D721Med (cell line): ENCODE data around the gene PPP4R4.
"Not testable (repeated sequence)": the region's sequence is repeated elsewhere in the genome, so short reads cannot be mapped to it uniquely, and the experiment has no call there.

Source experiments
- DNase-seq: peaks from one replicate; pipeline ENCODE4 v3.0.0; 2011; ENCODE audit warnings: low spot score; ENCODE audit not compliant: insufficient read length
- FAIRE-seq: peaks from 2 replicates; lab custom pipeline; 2011; peaks lifted over from hg19 to GRCh38; lab: Jason Lieb, UNC
- TF ChIP-seq, protein P1 (sequence below): IDR thresholded peaks from 2 replicates; pipeline ENCODE4 v1.5.1; 2012; ENCODE audit warnings: mild to moderate bottlenecking, control low read depth; ENCODE audit not compliant: insufficient read depth; ENCODE audit errors: missing control alignments

The PPP4R4 gene

DNA sequence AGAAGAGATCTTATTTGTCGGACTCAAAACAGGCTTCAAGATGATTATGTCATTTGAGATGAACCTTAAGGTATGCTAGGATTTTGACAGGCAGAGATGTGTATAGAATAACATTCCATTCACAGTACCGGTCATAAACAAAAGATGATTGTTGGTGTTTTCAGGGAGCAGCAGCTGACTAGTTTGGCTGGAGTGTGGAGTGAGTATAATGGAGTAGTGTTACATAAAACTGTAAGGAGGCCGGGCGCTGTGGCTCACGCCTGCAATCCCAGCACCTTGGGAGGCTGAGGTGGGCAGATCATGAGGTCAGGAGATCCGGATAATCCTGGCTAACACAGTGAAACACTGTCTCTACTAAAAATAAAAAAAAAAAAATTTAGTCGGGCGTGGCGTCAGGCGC, 95.0 kb downstream of the PPP4R4 start:
- FAIRE-seq (no peak), DNase-seq (no peak)
- TF ChIP-seq, protein P1, sequence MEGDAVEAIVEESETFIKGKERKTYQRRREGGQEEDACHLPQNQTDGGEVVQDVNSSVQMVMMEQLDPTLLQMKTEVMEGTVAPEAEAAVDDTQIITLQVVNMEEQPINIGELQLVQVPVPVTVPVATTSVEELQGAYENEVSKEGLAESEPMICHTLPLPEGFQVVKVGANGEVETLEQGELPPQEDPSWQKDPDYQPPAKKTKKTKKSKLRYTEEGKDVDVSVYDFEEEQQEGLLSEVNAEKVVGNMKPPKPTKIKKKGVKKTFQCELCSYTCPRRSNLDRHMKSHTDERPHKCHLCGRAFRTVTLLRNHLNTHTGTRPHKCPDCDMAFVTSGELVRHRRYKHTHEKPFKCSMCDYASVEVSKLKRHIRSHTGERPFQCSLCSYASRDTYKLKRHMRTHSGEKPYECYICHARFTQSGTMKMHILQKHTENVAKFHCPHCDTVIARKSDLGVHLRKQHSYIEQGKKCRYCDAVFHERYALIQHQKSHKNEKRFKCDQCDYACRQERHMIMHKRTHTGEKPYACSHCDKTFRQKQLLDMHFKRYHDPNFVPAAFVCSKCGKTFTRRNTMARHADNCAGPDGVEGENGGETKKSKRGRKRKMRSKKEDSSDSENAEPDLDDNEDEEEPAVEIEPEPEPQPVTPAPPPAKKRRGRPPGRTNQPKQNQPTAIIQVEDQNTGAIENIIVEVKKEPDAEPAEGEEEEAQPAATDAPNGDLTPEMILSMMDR, result no peak

- not testable (repeated sequence) for FAIRE-seq, DNase-seq
Measured at GRCh38 chr14:94276898-94277561, 102.9 kb downstream of the PPP4R4 start.

DNA sequence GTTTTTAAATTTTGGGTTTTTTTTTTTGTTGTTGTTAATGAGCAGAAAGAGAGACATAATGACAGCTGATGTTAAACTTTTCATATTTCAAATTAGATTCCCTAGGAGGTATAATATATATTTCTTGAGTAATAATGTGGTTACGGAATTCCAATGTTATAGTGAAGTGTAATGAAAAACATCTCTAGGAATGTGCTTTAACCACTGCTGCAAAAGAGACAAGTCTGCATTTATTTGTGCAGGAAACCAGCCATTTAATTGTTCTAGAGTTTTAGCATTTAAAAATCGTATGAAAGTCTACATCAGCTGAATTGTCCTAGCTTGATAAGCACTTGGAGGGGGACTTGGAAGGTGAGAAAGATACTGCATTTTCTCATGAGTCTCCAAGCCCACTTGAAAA, 104.6 kb downstream of the PPP4R4 start:
- DNase-seq (no peak), FAIRE-seq (no peak)
- TF ChIP-seq, protein P1, result no peak

DNA sequence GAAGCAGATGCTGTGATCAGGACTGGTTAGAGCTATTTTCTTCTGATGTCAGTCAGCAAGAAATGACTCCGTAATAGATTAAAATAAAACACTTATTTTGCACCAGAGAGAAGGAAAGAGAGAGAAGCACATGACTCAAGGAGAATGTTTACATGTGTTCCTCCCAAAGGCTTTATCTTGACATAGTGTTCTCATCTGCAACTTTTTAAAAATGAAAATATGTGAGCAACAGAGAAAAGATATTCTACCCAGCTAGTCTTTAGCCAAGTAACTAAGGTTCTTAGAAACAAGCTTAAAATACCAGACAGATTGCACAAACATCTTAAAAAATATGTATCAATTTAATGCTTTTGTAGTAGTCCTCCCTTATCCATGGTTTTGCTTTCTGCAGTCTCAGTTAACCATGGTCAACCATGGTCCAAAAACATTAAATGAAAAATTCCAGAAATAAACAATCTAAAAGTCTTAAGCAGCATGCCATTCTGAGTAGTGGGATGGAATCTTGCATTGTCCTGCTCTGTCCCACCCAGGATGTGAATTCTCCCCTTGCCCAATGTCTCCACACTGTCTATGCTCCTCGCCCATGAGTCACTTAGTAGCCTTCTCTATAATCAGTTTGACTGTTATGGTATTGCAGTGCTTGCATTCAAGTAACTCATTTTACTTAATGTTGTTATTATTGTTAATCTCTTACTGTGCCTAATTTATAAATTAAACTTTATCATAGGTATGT, 109.0 kb downstream of the PPP4R4 start:
- TF ChIP-seq, protein P1, result no peak
- DNase-seq, result no peak
- no peak for FAIRE-seq

DNA sequence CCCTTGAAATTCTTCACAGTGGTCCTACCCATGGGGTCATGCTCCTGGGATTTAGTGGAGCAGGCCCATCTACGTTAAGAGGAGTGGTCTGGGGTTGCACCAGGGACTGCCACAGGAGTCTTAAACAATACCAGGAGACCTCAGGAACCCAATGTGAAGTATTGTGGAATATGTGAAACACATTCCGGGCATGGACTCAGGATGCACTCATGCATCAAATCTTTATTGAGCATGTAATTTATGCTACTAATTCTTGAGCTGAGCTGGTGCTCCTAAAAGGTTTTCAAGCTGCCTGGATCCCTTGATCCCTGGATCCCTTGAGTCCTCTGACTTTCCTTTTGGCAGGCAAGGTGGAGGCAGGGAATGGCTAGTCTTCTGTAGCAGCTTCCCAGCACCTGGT, 110.1 kb downstream of the PPP4R4 start:
- TF ChIP-seq, protein P1, result no peak
- DNase-seq, result no peak
- no peak for FAIRE-seq

GRCh38 chr14:94285158-94285557, 111.0 kb downstream of the PPP4R4 start:
- no peak for FAIRE-seq
- TF ChIP-seq, protein P1, result no peak
- no peak for DNase-seq

DNA sequence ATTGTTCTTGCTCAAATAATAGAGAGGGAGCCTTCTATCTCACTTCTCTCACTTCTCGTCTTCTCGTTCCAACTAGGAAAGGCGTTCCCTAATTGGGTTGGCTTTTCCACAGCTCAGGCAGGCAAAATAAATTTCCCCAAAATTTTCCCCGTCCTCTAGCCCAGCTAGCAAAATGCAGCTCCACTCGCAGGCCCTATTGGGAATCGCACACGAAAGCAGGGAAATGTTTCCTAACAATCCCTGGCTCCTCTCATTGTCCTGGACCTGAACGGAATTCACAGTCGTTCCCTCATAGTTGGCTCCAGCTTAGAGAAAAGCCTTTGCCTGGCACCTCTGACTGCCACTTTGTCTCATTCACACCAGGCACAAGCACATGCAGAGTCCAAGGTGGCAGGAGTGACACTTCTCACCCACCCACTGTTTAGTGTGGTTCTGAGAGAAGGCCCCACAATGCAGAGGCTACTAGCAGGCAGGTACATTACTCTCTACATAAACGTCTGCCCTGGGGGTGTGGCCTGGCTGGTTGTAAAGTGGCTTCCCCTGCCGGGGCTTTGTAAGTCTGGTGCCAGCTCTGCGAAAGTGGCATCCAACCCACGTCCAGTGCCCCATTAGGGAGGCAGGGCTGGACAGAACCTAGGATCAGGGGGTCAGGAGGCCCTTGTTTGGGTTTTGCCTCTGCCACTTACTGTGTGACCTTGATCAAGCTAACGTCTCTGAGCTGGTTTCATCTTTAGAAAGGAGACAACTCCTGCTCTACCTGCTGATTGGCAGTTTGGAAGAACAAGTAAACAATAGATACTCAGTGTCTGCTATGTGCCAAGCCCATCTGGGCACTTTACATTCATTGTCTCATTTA, 114.7 kb downstream of the PPP4R4 start:
- DNase-seq (no peak), FAIRE-seq (no peak)
- TF ChIP-seq, protein P1, result no peak
